Stimulated activated naive CD8-positive, alpha-beta T cell treated with anti-CD3 and anti-CD28 coated beads, Interleukin-15, amount 100 ng/mL, for 72 hours (primary cell): ENCODE measurements around the gene SKA2.
A peak's percentile ranks its signal among the peaks of the same experiment; 100 is the strongest.
"Not testable (repeated sequence)": the region's sequence is repeated elsewhere in the genome, so short reads cannot be mapped to it uniquely, and the experiment has no call there.

Experiments used
- ATAC-seq: fragments of 150-1000 bp; cut with Tn5 transposase; 2 replicates; pipeline ENCODE4 v1.10.0; 2021; ENCODE audit warnings: mild to moderate bottlenecking, moderate library complexity
- DNase-seq, 2 donors: peaks; one replicate each; pipeline ENCODE4 v3.0.0; 2021 to 2022
- H3K27ac Mint-ChIP-seq, 2 donors: one replicate each; pipeline ENCODE4 v1.8.0; 2022; ENCODE audit warnings: mild to moderate bottlenecking in 2 of 2, mixed read lengths in 2 of 2, moderate library complexity in 2 of 2
- H3K27me3 Mint-ChIP-seq: one replicate; pipeline ENCODE4 v1.8.0; 2022; ENCODE audit warnings: mixed read lengths
- H3K4me1 Mint-ChIP-seq: one replicate; pipeline ENCODE4 v1.8.0; 2022; ENCODE audit warnings: mild to moderate bottlenecking, mixed read lengths
- H3K4me3 Mint-ChIP-seq, 2 donors: one replicate each; pipeline ENCODE4 v1.8.0; 2022; ENCODE audit warnings: mild to moderate bottlenecking in 2 of 2, mixed read lengths in 2 of 2, moderate library complexity in 1 of 2
- H3K9me3 Mint-ChIP-seq, 2 donors: one replicate each; pipeline ENCODE4 v1.8.0; 2022; ENCODE audit warnings: mixed read lengths in 2 of 2

SKA2 gene, protein sequence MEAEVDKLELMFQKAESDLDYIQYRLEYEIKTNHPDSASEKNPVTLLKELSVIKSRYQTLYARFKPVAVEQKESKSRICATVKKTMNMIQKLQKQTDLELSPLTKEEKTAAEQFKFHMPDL

DNA sequence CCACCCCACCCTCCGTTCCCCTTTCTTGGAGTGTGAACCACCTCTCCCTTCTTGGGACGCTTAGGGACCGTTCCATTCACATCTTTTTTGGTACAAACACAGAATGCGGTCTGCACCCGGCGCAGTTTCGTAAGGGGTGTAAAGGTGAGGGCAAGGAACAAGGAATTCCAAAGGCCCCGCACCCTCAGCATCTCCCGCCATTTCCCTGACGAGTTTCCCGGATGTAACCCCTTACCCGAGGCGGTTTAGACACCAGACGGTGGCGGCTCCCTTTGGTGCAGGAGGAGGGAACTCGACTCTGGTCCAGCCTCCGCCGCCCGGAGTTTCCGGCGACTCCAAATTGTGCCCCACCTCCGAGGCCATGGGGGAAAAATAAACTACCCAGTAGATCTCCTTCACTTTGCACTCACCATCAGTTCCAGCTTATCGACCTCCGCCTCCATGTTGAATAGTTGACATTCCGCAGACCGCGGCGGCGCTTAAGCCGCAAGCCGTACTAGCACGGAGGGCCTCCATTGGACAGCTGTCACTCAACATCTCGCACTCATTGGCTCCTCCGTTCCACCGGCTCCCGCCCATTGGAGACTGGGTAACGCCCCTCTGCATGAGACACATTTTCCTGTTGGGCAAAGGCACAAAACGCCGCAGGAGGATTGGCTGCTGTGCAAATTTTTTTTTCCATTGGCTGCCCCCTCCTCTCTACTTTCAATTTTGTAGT lies at the start of gene SKA2:
TSS of gene SKA2 (minus strand) at position 466 of the 718 bp plus-strand sequence. CDS start at position 443, 23 bp downstream.
- peak; percentile 97 to 99 for DNase-seq
- ATAC-seq, result peak; percentile 91
- Mint-ChIP-seq H3K27me3 (no peaks in the 10 kb centered on the region), H3K4me3 (no peak within 1 kb of the TSS), H3K9me3 (no peaks in the 10 kb centered on the region), H3K27ac (peak within 1 kb of the TSS; percentile 95 to 98), H3K4me1 (peaks cover 53% of the 10 kb centered on the region)

DNA sequence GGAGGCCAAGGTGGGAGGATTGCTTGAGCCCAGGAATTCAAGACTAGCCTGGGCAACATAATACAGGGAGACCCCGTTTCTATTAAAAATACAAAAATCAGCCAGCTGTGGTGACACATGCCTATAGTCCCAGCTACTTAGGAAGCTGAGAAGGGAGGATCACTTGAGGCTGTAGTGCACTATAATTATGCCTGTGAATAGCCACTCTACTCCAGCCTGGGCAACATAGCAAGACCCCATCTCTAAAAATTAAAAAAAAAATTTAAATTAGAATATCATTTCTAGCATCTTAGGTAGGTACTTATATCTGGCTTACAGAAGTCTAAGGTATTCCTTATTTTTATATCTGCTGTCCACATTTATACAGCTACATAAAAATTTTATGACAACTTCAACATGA lies 47.3 kb upstream of the SKA2 start:
- ATAC-seq (no peak), DNase-seq (no peak)
- no peak overlapping the region for H3K4me3 Mint-ChIP-seq
- no peaks in the 10 kb centered on the region for H3K4me1 Mint-ChIP-seq
- no peaks in the 10 kb centered on the region for H3K27me3 Mint-ChIP-seq
- no peaks in the 10 kb centered on the region for H3K9me3 Mint-ChIP-seq
- H3K27ac Mint-ChIP-seq, result no peak overlapping the region

DNA sequence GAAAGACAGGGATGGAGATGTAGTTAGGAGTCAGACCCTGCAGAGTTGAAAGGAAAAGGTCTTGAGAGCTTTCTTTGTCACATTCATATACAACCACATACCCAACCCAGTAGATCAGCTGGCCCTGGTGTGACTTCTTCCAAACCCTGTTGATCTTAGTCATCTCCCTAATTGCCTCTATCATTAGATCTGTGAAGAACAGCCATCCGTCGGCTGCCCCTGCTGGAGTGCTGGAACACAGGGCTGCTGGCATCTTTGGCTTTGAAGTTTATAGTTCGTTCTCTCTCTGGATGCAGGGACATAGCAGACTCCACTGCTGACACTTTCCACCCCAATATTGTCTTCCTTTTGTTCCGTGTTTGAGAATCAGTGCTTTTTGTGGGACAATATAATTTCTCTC lies 44.4 kb upstream of the SKA2 start:
- H3K4me3 Mint-ChIP-seq, result no peak overlapping the region

DNA sequence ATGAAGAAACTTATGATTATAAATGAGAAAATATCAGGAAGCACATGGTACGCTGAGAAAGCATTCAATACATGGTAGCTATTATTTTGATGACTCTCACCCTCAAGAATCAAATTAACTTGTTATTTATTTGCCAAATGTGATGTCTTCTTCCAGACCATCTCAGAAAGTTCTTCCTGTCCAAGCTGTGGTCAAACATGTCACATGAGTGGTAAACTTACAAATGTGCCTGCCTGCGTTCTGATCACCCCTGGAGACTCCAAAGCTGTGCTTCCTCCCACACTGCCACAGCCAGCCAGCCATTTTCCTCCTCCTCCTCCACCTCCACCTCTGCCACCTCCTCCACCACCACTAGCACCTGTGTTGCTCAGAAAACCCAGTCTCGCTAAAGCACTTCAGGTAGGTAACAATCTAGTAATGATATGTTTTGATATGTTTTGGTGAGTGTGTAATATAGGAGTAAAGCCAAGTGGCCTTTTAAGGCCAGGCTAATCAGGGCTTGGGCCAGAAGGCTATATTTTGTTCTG lies 38.4 kb upstream of the SKA2 start:
- Mint-ChIP-seq H3K4me1 (no peaks in the 10 kb centered on the region), H3K27ac (no peak overlapping the region), H3K27me3 (no peaks in the 10 kb centered on the region), H3K4me3 (no peak overlapping the region), H3K9me3 (no peaks in the 10 kb centered on the region)
- ATAC-seq (no peak), DNase-seq (no peak)

More for the DNA sequence above, 44.4 kb upstream of the SKA2 start:
- DNase-seq, result no peak
- Mint-ChIP-seq H3K27ac (no peak overlapping the region), H3K9me3 (no peaks in the 10 kb centered on the region), H3K4me1 (no peaks in the 10 kb centered on the region), H3K27me3 (no peaks in the 10 kb centered on the region)
- no peak for ATAC-seq

DNA sequence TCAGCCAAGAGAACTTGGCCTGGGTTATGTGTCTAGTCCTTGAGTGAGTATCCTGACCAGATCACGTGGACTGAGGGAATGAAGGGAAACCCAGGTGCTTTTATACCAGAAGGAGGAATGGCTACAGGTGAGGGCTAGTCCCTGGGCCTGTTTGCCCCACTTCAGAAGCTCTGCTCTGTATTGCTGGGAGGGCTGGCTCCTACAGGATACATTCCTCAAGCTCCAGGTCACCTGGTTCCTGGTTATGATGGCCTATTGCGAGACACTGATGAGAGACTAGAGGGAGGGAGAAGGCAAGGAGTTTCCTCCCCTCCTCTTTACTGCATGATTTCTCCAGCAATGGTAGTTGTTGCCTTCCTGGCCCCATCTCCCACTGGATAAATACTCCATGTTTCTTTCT lies 35.8 kb upstream of the SKA2 start:
- H3K4me3 Mint-ChIP-seq, result no peak overlapping the region
- no peak for DNase-seq
- no peak for ATAC-seq
- H3K4me1 Mint-ChIP-seq, result no peaks in the 10 kb centered on the region
- no peaks in the 10 kb centered on the region for H3K27me3 Mint-ChIP-seq
- no peak overlapping the region for H3K27ac Mint-ChIP-seq
- H3K9me3 Mint-ChIP-seq, result no peaks in the 10 kb centered on the region

DNA sequence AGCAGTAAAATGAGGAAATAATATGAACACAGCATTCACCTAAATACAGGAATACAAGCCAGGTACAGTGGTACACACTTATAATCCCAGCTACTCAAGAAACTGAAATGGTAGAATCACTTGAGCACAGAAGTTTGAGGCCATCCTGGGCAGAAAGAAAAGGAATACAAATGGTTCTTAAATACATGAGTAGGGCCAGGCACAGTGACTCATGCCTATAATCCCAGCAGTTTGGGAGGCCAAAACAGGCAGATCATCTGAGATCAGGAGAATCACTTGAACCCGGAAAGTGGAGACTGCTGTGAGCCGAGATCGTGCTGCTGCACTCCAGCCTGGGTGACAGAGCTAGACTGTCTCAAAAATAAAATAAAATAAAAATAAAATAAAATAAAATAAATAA lies 31.9 kb upstream of the SKA2 start:
- ATAC-seq (no peak), DNase-seq (no peak)
- Mint-ChIP-seq H3K4me3 (no peak overlapping the region), H3K27me3 (no peaks in the 10 kb centered on the region), H3K9me3 (no peaks in the 10 kb centered on the region), H3K27ac (no peak overlapping the region), H3K4me1 (no peaks in the 10 kb centered on the region)

DNA sequence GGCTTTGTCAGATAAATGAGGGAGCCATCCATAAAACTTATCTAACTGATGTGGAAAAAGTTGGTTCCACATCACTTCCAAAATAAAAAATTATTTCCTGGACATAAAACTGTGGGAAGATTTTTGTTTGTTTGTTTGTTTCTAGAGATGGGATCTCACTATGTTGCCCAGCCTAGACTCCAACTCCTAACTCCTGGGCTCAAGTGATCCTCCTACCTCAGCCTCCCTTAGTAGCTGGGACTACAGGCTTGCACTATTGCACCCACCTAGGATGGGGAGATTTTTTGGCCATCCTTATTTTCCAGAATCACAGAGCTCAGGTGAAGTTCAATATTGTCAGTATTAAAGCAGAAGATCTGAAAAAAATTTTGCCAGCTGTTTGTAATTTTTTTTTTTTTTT lies 31.0 kb upstream of the SKA2 start:
- Mint-ChIP-seq H3K27me3 (no peaks in the 10 kb centered on the region), H3K4me3 (no peak overlapping the region), H3K4me1 (no peaks in the 10 kb centered on the region), H3K27ac (no peak overlapping the region), H3K9me3 (no peaks in the 10 kb centered on the region)
- DNase-seq, result no peak
- ATAC-seq, result no peak

DNA sequence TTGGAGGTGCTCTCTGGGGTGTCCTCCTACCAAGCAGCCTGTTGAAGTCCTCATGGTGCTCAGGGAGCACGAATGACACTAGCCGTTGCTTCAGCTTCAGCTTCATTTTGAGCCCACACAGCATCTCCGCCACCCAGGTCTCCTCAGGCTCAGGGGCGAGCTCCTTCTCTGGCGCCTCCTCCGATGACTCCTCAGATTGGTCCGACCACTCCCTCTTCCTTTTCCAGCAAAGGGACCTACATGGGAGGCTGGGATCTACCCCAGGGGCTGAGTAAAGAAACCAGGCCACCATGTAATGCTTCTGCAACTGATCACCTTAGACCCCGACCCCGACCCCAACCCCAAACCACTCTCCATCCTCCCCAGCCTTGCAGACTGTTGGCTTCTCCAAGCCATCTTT lies 26.5 kb upstream of the SKA2 start:
- no peaks in the 10 kb centered on the region for H3K27me3 Mint-ChIP-seq
- no peak overlapping the region for H3K4me3 Mint-ChIP-seq
- no peak for DNase-seq
- no peak overlapping the region for H3K27ac Mint-ChIP-seq
- H3K9me3 Mint-ChIP-seq, result no peaks in the 10 kb centered on the region
- no peaks in the 10 kb centered on the region for H3K4me1 Mint-ChIP-seq
- ATAC-seq, result no peak

DNA sequence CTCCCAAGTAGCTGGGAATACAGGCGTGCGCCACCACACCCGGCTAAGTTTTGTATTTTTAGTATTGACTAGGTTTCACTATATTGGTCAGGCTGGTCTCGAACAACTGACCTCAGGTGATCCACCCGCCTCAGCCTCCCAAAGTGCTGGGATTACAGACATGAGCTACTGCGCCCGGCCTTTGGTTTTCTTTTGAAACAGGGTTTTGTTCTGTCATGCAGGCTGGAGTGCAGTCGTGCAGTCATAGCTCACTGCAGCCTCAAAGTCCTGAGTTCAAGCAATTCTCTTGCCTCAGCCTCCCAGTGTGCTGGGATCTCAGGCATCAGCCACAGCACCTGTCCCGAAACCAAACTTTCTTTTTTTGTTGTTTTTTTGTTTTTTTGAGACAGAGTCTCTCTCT lies 25.6 kb upstream of the SKA2 start:
- ATAC-seq, result no peak
- no peaks in the 10 kb centered on the region for H3K4me1 Mint-ChIP-seq
- H3K27ac Mint-ChIP-seq, result no peak overlapping the region

DNA sequence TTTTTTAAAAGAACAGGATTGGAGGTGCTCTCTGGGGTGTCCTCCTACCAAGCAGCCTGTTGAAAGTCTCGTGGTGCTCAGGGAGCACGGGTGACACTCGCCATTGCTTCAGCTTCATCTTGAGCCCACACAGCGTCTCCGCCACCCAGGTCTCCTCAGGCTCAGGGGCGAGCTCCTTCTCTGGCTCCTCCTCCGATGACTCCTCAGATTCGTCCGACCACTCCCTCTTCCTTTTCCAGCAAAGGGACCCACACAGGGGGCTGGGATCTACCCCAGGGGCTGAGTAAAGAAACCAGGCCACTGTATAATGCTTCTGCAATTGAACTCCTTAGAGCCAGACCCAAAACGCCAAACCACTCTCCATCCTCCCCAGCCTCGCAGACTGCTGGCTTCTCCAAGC lies 24.6 kb upstream of the SKA2 start:
- H3K27ac Mint-ChIP-seq, H3K27me3 Mint-ChIP-seq, H3K4me3 Mint-ChIP-seq, ATAC-seq, H3K4me1 Mint-ChIP-seq, H3K9me3 Mint-ChIP-seq, DNase-seq: not testable (repeated sequence)

More for the DNA sequence above, 25.6 kb upstream of the SKA2 start:
- H3K27me3 Mint-ChIP-seq, result no peaks in the 10 kb centered on the region
- no peak overlapping the region for H3K4me3 Mint-ChIP-seq
- no peak for DNase-seq
- no peaks in the 10 kb centered on the region for H3K9me3 Mint-ChIP-seq

DNA sequence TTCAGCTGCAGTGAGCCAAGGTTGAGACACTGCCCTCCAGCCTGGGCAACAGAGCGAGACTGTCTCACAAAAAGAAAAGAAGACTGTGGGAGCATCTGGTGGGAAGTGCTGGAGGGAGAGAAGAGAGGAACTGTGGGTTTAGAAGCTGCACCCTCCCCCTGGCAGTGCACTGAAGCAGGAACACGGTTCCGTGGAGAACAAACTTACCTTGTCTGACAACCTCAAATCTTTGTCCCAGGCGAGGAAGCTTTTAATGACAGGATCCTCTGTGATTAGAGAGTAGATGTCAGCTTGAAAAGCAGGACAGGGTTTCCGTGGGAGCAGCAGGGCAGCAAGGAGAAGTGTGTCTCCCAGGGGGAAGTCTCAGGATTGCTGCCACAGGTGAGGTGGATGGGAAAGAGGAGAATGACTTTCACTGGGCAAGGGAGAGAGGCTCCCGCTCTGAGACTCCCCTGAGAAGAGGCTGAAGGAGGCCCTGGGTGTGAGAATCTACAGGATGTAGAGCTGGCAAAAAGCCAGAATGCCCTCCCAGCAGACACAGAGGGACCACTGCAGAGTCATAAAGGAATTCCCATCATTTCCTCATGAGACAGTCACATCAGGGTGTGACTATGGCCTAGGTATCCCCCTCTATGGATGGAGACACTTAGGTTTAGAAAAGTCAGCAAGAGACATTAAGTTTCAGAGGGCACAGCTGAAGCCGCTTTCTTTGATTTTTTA lies 23.4 kb upstream of the SKA2 start:
- no peaks in the 10 kb centered on the region for H3K4me1 Mint-ChIP-seq
- no peak overlapping the region for H3K4me3 Mint-ChIP-seq
- ATAC-seq (no peak), DNase-seq (no peak)
- no peaks in the 10 kb centered on the region for H3K9me3 Mint-ChIP-seq
- no peaks in the 10 kb centered on the region for H3K27me3 Mint-ChIP-seq
- peak overlapping the region in 1 of 2 donors; percentile 77 for H3K27ac Mint-ChIP-seq

DNA sequence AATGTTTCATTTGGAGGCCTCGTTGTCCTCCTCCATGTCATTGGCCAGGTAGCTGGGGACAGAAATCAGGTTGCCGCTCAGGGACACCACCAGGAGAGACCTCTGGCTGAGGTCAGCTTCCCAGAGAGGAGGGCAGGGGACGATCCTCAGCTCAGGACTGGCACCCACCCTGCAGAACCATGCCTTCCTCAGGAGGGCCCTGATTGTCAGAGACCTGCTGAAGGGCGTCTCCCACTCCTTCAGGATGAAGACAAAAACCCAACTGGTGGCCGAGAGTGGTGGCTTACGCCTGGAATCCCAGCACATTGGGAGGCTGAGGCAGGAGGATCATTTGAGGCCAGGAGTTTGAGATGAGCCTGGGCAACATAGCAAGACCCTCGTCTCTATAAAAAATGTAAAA lies 20.1 kb upstream of the SKA2 start:
- Mint-ChIP-seq H3K27ac (no peak overlapping the region), H3K27me3 (no peaks in the 10 kb centered on the region), H3K4me3 (no peak overlapping the region), H3K4me1 (no peaks in the 10 kb centered on the region), H3K9me3 (no peaks in the 10 kb centered on the region)
- DNase-seq, result no peak
- ATAC-seq, result no peak

DNA sequence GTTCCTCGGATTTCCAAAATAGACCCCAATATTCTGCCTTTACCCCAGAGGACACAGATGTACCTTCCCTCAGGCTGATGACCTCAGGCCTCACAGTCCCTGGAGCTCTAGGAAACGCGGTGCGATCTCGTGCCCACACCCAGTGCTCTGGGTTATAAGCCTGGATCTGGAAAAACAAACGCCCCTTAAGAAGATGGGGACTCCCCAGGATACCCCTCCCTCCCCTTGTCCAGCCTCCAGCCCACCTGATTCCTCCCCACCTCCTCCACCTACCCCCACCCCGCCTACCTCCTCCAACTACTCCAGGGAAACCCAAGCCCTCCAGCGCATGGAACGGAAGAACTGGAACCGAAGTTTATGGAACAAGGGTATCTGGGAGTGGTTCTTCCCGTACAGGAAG lies 19.7 kb upstream of the SKA2 start:
- no peak for ATAC-seq
- H3K4me3 Mint-ChIP-seq, result no peak overlapping the region
- H3K4me1 Mint-ChIP-seq, result no peaks in the 10 kb centered on the region

DNA sequence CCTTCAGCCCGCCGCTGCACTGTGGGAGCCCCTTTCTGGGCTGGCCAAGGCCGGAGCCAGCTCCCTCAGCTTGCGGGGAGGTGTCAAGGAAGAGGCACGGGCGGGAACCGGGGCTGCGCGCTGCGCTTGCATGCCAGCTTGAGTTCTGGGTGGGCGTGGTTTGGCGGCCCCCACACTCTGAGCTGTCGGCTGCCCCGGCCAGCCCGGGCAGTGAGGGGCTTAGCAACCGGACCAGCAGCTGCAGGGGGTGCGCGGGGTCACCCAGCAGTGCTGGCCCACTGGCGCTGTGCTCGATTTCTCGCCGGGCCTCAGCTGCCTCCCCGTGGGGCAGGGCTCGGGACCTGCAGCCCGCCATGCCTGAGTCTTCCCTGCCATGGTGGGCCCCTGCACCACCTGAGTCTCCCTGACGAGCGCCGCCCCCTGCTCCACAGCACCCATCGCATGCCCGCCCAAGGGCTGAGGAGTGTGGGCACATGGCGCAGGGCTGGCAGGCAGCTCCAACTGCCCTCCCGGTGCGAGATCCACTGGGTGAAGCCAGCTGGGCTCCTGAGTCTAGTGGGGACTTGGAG lies 17.5 kb upstream of the SKA2 start:
- H3K27me3 Mint-ChIP-seq, result no peaks in the 10 kb centered on the region
- no peak overlapping the region for H3K4me3 Mint-ChIP-seq
- no peak for ATAC-seq
- H3K27ac Mint-ChIP-seq, result no peak overlapping the region
- H3K9me3 Mint-ChIP-seq, result no peaks in the 10 kb centered on the region
- no peaks in the 10 kb centered on the region for H3K4me1 Mint-ChIP-seq
- DNase-seq, result no peak

More for the DNA sequence above, 19.7 kb upstream of the SKA2 start:
- Mint-ChIP-seq H3K27me3 (no peaks in the 10 kb centered on the region), H3K27ac (no peak overlapping the region), H3K9me3 (no peaks in the 10 kb centered on the region)
- DNase-seq, result no peak

DNA sequence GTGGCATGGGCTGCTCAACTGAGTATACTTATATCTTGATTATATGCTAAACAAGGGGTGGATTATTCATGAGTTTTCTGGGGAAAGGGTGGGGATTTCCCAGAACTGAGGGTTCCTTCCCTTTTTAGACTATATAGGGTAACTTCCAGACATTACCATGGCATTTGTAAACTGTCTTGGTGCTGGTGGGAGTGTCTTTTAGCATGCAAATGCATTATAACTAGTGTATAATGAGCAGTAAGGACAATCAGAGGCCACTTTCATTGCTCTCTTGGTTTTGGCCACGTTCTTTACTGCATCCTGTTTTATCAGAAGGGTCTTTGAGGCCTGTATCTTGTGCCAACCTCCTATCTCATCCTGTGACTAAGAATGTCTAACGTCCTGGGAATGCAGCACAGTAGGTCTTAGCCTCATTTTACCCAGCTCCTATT lies 12.6 kb upstream of the SKA2 start:
- H3K27me3 Mint-ChIP-seq, result no peaks in the 10 kb centered on the region
- no peak for ATAC-seq

DNA sequence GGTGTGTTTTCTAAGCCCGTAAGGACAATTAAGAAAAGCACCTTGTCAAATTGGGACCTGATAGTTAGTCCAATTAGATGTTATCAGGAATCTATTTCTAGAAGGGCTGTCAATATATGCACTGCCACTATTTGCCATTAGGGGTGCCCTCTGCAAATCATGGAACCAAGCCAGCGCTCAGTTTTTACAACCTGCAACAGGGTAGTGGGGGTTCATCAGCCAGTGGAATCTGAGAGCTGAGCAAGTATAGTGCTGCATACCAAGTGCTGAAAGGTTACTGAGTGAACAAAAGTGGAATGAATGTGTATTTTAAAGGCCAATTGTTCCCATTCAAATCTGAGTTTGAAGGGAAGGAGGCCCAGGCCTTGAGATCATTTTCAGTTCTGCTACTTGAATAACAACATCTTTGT lies 11.0 kb upstream of the SKA2 start:
- ATAC-seq, result peak; percentile 64
- Mint-ChIP-seq H3K27me3 (no peaks in the 10 kb centered on the region), H3K4me3 (no peak overlapping the region), H3K27ac (no peak overlapping the region), H3K4me1 (no peaks in the 10 kb centered on the region), H3K9me3 (no peaks in the 10 kb centered on the region)
- peak in 1 of 2 donors; percentile 11 for DNase-seq

More for the DNA sequence above, 12.6 kb upstream of the SKA2 start:
- no peak overlapping the region for H3K4me3 Mint-ChIP-seq
- H3K4me1 Mint-ChIP-seq, result no peaks in the 10 kb centered on the region
- DNase-seq, result no peak
- no peak overlapping the region for H3K27ac Mint-ChIP-seq
- no peaks in the 10 kb centered on the region for H3K9me3 Mint-ChIP-seq
